Measurements from ENCODE around the gene TMEM143.
"Not testable (repeated sequence)": the region's sequence is repeated elsewhere in the genome, so short reads cannot be mapped to it uniquely, and the experiment has no call there.

The TMEM143 gene

DNA sequence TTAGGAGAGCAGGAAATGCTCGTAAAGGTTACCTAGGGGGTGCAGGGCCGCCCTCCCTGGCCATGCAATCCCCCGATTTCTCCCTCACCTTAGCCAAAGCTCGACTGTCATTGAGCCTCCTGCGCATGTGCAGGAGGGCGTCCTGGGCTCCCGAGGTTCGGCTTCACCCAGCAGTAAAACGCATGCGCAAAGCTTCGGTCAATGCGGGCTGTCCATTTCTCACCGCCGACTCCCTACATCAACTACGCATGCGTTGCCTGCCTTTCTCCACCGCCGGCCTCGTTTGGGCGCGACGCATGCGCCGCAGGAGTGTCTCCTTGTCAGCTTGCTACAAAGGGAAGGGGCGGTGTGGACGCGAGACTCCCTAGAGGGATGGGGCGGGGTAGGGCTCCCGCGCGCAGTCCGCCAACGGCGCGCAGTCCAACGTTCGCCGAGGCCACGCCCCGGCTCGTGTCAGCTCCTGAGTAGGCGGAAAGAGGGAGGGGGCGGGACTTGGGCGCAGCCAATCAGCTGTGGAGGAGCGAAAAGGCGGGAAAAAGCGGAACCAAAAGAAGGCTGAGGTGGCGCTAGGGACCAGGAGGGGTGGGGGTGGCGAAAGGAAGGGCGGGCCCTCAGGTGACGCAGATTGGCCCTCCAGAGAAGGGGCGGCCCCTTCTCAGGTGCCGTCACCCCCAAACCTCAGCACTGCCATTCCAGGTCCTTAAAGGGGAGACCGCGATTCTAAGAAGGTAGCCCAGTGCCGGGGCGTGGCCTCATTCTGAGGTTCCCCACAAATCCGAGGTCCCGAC is at the start of gene TMEM143, which contains the start of gene SYNGR4:
TSS of gene TMEM143 (minus strand) at position 131 of the 788 bp plus-strand sequence. CDS start at position 111, 20 bp downstream.
TSS of gene SYNGR4 (plus strand) at position 558 of the 788 bp plus-strand sequence. CDS start 1,476 bp downstream, outside the sequence.
- peak; percentile 98 for DNase-seq

- DNase-seq: no peak
These were observed 42.1 kb upstream of the TMEM143 start for GRCh38 chr19:48405850-48406249.

- DNase-seq: no peak
These were observed 41.4 kb upstream of the TMEM143 start for GRCh38 chr19:48405010-48405659.

DNA sequence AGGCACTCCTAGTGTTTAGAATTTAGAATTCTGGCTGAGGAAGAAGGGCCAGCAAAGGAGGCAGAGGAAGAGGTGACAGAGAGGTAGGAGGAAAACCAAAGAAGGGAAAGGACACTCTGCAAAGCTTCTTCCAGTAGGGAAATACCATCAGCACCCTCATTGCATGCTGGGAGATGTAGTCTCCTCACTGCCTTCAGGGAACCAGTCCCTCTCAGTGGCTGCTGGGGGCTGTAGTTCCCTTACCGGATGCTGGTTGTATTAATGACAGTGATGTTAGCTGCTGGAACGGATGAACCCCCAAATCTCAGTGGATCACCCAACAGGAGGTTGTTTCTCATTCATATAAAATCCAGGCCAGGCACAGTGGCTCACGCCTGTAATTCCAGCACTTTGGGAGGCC is 39.9 kb upstream of the TMEM143 start:
- DNase-seq: no peak

- no peak for DNase-seq
These were observed 37.5 kb upstream of the TMEM143 start for GRCh38 chr19:48401287-48401686.

GRCh38 chr19:48400018-48400742 is 36.4 kb upstream of the TMEM143 start:
- DNase-seq: peak; percentile 66

- peak; percentile 82 for DNase-seq
These were observed 34.9 kb upstream of the TMEM143 start for GRCh38 chr19:48398375-48399235.

DNA sequence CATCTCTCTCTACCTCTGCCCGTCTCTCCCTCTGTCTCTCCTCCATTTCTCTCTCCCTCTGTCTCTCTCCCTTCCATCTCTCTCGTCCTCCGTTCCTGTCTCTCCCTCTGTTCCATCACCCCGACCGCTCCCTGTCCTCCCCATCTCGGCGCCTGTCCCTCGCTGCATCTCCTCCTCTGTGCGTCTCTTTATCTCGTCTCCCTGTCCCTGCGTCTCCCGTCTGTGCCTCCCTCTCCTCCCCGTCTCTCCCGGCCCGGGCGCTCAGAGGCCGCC is 34.3 kb upstream of the TMEM143 start:
- no peak for DNase-seq

DNA sequence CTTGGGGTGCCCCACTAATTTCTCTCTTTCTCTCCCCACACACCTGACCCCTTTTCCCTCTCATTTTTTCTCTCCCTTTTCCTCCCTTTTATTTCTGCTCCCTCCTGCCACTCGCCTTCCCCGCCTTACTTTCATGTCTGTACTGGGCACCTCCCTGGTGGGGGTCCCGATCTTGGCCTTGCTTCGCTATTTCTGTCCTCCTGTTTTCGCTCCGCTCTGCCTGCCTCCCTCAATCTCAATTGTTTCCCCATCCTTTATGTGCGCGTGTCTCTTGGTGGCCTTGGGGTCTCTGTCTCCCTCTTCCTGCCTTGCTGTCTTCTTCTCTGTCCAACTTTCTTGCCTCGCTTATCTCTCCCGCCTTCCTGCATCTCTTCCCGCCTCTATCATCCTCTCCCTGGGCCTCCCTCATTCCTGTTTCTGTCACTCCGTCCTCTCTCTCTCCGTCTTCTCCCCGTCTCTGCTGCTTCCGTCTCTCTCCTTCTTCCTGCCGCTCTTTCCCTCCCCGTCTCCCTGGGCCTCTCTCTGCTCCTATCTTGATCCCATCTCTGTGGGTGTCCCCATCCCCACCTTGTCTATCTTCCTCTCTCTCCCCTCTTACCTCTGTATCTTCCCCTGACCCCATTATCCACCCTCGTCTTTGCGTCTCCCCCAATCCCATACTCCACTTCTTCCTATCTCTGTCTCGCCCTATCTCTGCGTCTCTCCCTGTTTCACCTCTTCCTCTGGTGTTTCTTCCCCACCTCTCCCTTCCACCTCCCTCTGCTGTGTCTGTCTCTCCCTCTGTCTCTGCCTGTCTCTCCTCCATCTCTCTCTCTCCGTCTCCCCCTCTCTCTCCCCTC is 33.7 kb upstream of the TMEM143 start:
- DNase-seq: no peak

DNA sequence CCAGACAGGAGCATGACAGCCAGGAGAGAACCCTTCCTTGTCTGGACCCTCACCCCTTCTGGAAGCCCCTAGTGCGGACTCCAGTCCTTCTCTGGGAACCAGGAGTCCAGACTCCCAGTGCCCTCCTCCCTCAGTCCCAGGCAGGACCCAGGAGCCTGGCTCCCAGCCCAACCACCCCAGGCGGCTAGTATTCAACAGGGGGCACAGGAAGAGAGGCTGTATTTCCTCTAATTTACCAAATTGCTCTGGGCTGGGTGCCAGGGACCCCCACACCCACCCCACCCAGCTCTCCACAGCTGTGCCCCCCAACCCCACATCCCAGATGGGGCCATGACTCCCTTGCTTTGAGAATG is 33.1 kb upstream of the TMEM143 start:
- no peak for DNase-seq

- DNase-seq: no peak
These were observed 32.5 kb upstream of the TMEM143 start for GRCh38 chr19:48396016-48396823.

DNA sequence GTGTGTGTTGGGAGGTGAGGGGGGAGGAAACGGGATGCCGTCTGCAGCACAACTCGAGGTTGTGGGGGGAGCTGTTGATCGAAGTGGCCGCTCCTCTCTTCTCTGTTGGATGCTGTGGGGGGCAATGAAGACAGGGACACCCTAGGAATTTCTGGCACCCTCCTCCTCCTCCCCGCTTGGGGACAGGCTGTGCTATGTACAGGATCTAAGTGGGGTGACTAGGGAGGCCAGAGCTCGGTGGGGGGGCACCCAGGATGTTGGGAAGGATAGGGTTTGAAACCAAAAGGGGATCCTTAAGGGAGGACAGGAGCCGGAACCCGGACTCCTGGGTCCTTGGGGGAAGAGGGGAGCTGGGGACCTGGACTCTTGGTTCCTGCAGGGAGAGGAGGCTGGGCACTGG is 31.8 kb upstream of the TMEM143 start:
- no peak for DNase-seq

GRCh38 chr19:48395170-48395455 is 31.4 kb upstream of the TMEM143 start:
- no peak for DNase-seq

GRCh38 chr19:48394331-48395169 is 30.8 kb upstream of the TMEM143 start:
- DNase-seq: no peak

- DNase-seq: no peak
These were observed 30.0 kb upstream of the TMEM143 start, which contains the start of gene GRIN2D for GRCh38 chr19:48393559-48394330. Gene GRIN2D (plus strand): TSS chr19:48393668. CDS start chr19:48398393, 4,725 bp downstream.

DNA sequence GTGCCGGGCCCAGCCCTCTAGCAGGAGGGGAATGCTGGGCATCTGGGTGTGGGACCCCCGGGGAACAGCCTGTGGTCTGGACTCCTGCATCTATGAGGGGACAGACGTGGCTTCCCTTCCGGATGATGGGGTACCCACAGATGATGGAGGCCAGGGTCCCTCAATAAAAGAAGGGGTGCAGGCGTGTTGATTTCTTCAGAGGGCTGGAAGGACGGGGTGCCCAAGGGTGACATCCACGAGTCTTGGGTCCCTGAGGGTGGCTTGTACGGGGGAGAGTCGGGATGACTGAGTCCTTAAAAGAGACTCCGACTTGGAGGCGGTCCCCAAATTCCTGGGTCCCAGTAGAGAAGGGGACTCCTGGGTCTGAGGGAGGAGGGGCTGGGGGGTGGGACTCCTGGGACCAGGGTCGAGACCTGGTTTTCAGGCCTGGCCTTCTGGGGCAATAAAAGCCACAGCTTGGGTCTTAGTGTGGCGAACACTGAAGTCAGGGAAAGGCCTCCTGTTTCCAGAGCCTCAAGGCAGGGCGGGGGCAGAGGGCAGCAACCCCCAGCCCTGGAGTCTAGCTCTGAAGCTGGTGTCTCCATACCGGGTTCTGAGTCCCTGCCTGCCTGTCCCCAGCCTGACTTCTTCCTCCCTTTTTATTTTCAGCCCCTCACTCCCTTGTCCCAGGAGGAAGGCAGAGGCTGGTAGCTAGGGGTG is 29.3 kb upstream of the TMEM143 start:
- no peak for DNase-seq

GRCh38 chr19:48392006-48392344 is 28.2 kb upstream of the TMEM143 start:
- DNase-seq: not testable (repeated sequence)

DNA sequence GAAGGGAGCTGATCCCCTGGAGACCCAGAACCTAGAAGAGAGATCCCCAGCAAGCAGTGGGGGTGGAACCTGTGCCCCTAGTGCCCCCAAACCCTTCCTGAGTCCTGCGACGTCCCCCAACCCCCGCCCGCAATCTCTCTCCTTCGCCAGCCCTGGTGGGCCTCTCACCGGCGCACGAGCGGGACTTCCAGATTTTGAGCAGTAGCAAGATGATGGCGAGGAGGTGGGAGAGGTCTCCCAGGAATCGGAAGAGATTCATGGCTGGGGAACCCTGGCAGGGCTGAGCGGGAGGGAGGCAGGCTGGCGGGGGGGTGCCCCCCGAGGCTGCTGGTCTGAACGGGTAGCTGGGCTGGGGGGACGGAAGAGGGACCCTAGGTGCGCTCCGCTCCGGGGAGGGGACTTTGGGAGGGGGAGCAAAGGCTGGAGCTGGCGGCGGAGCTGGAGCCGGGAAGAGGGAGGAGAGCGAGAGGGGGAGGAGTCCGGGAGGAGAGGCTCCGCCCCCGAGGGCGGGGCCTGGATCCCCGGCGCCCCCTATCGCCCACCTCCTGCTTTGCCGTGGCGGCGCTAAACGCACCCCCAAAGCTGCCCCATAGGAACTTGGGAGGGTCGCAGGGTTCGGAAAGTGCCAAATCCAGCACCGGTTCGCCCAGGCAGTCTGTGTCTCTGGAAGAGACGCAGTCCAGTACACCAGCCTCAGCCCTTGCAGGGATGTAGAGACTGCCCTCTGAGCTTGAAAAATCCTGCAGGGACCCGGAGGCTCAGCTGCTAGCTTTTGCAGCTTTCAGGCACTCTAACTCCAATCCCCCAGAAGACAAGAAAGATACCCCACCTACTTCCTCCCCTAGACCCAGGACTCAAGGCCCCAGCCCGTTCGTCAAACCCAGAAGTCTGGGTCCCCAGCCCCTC is 27.6 kb upstream of the TMEM143 start, which contains the start of gene KDELR1:
TSS of gene KDELR1 (minus strand) at position 452 of the 906 bp plus-strand sequence. CDS start at position 259, 193 bp downstream.
- DNase-seq: peak; percentile 65
